OCI-LY3 (cell line): ENCODE data around the gene PAX5.

Source experiments
- CTCF ChIP-seq: fragments of 200-600, 300-600 bp; sonication (generic); IDR thresholded peaks from 2 replicates; pipeline ENCODE4 v1.5.1; 2014; ENCODE audit warnings: antibody characterized with exemption, low read length, low read depth
- EZH2phosphoT487 ChIP-seq: fragments of 200-600 bp; shearing (Covaris generic); IDR thresholded peaks from 2 replicates; pipeline ENCODE4 v1.6.1; 2018; ENCODE audit warnings: antibody characterized with exemption, mixed run types, low read depth

GRCh38 chr9:37030611-37030939 lies 3.5 kb downstream of the PAX5 start:
- TF ChIP-seq CTCF = no peak
- TF ChIP-seq EZH2phosphoT487 = no peak
